ENCODE results near the gene ADAMTSL5. TPM values are rescaled to one million over a fixed set of nuclear protein-coding genes. Genes with fewer than 3 reads are reported as not detected.

ADAMTSL5 gene
- total and polyA plus RNA-seq, 2 of the 13 experiments (the other 11 are each of a cell fraction or from before 2014, with no cell fraction given), result 0.60 to 2.7 TPM

- TF ChIP-seq SIX1 (CRISPR knock-in tag; IDR thresholded peaks at IDR 0.05; ENCODE audit: borderline replicate concordance) (no peak), KDM5B (CRISPR knock-in tag; IDR thresholded peaks at IDR 0.05; ENCODE audit: borderline replicate concordance) (peak; percentile 55), RBM39 (IDR thresholded peaks at IDR 0.05; ENCODE audit: low read depth, low read length, poor library complexity, severe bottlenecking) (peak; percentile 57), HMGXB4 (CRISPR knock-in tag; IDR thresholded peaks at IDR 0.05; ENCODE audit: borderline replicate concordance in 1 of 2, low read depth in 1 of 2) (peak in 1 of 2 experiments; percentile 50; a peak in 1 of 4 replicates), CCDC6 (CRISPR knock-in tag; IDR thresholded peaks at IDR 0.05) (peak; percentile 49; the same call in 1 of the 2 replicates), KLF16 (CRISPR knock-in tag; IDR thresholded peaks at IDR 0.05) (0 out of 4 replicates have a peak, but pooled peaks of 1 of the 2 experiments have one; percentile 14), HOXD1 (CRISPR knock-in tag; IDR thresholded peaks at IDR 0.05) (0 out of 2 replicates have a peak, but pooled peaks have one; percentile 23), HNF4G (IDR thresholded peaks at IDR 0.05; ENCODE audit: borderline replicate concordance, low read depth, low read length) (no peak), HNF4G (CRISPR knock-in tag; IDR thresholded peaks at IDR 0.05; ENCODE audit: borderline replicate concordance, low read depth) (no peak), ZMAT3 (CRISPR knock-in tag; conservative IDR thresholded peaks at IDR 0.05) (peak; percentile 18; the same call in 1 of the 2 replicates), ZNF326 (CRISPR knock-in tag; IDR thresholded peaks at IDR 0.05; ENCODE audit: borderline replicate concordance) (peak; percentile 80), ETS1 (CRISPR knock-in tag; IDR thresholded peaks at IDR 0.05) (no peak)
- TF ChIP-seq, protein P1, sequence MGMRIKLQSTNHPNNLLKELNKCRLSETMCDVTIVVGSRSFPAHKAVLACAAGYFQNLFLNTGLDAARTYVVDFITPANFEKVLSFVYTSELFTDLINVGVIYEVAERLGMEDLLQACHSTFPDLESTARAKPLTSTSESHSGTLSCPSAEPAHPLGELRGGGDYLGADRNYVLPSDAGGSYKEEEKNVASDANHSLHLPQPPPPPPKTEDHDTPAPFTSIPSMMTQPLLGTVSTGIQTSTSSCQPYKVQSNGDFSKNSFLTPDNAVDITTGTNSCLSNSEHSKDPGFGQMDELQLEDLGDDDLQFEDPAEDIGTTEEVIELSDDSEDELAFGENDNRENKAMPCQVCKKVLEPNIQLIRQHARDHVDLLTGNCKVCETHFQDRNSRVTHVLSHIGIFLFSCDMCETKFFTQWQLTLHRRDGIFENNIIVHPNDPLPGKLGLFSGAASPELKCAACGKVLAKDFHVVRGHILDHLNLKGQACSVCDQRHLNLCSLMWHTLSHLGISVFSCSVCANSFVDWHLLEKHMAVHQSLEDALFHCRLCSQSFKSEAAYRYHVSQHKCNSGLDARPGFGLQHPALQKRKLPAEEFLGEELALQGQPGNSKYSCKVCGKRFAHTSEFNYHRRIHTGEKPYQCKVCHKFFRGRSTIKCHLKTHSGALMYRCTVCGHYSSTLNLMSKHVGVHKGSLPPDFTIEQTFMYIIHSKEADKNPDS (CRISPR knock-in tag; IDR thresholded peaks at IDR 0.05), result no peak
- TF ChIP-seq, protein P2, sequence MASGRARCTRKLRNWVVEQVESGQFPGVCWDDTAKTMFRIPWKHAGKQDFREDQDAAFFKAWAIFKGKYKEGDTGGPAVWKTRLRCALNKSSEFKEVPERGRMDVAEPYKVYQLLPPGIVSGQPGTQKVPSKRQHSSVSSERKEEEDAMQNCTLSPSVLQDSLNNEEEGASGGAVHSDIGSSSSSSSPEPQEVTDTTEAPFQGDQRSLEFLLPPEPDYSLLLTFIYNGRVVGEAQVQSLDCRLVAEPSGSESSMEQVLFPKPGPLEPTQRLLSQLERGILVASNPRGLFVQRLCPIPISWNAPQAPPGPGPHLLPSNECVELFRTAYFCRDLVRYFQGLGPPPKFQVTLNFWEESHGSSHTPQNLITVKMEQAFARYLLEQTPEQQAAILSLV (CRISPR knock-in tag; IDR thresholded peaks at IDR 0.05; ENCODE audit: borderline replicate concordance), result 0 out of 2 replicates have a peak, but pooled peaks have one; percentile 30
- TF ChIP-seq, protein P3, sequence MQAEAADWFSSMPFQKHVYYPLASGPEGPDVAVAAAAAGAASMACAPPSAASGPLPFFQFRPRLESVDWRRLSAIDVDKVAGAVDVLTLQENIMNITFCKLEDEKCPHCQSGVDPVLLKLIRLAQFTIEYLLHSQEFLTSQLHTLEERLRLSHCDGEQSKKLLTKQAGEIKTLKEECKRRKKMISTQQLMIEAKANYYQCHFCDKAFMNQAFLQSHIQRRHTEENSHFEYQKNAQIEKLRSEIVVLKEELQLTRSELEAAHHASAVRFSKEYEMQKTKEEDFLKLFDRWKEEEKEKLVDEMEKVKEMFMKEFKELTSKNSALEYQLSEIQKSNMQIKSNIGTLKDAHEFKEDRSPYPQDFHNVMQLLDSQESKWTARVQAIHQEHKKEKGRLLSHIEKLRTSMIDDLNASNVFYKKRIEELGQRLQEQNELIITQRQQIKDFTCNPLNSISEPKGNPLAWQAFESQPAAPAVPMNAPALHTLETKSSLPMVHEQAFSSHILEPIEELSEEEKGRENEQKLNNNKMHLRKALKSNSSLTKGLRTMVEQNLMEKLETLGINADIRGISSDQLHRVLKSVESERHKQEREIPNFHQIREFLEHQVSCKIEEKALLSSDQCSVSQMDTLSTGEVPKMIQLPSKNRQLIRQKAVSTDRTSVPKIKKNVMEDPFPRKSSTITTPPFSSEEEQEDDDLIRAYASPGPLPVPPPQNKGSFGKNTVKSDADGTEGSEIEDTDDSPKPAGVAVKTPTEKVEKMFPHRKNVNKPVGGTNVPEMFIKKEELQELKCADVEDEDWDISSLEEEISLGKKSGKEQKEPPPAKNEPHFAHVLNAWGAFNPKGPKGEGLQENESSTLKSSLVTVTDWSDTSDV (CRISPR knock-in tag; IDR thresholded peaks at IDR 0.05), result no peak
These were observed 42.4 kb downstream of the ADAMTSL5 start (continued) for GRCh38 chr19:1470305-1471009.

Measured in HepG2 (cell line).